IMR-90 (cell line): ENCODE results near the gene PPT2. TPM values are rescaled to one million over a fixed set of nuclear protein-coding genes. Genes with fewer than 3 reads are reported as not detected.
A peak's percentile ranks its signal among the peaks of the same experiment; 100 is the strongest.

Source experiments
- ATAC-seq: fragments of 200-7000 bp; cut with Tn5 transposase; 2 replicates; pipeline ENCODE4 v1.9.1; 2020; ENCODE audit warnings: low read depth, mild to moderate bottlenecking, moderate library complexity
- BruUV-seq: library from RNA; stranded (reverse); fragments of 400-500 nt; replicated peaks from 2 replicates; lab custom pipeline; 2021; lab: Mats Ljungman, UMichigan
- CTCF ChIA-PET: fragments of 300-600 bp; formaldehyde crosslinking; extraction: SDS; loops from one replicate; lab custom pipeline; 2021; ENCODE audit warnings: antibody characterized with exemption; lab: Yijun Ruan, JAX
- POLR2A ChIA-PET: fragments of 300-600 bp; sonication (Branson Sonifier 250); formaldehyde crosslinking; loops from one replicate; lab custom pipeline; 2022; ENCODE audit warnings: antibody characterized with exemption; ENCODE audit not compliant: unreplicated experiment; lab: Charles Lee
- DNase-seq: peaks from one replicate; pipeline ENCODE4 v3.0.0; 2013
- H2AFZ ChIP-seq: replicated peaks from 2 replicates; pipeline ENCODE3; 2013; ENCODE audit warnings: low read length, mild to moderate bottlenecking; ENCODE audit not compliant: poor library complexity
- H2AK5ac ChIP-seq: 2 replicates; pipeline ENCODE4 v1.6.1; 2013; ENCODE audit warnings: low read depth, low read length, inconsistent platforms
- H2AK9ac ChIP-seq: replicated peaks from 2 replicates; pipeline ENCODE3; 2013; ENCODE audit warnings: mild to moderate bottlenecking, low read depth, low read length, moderate library complexity; ENCODE audit not compliant: poor library complexity
- H2BK120ac ChIP-seq: 2 replicates; pipeline ENCODE4 v1.6.1; 2013; ENCODE audit warnings: low read depth, low read length, inconsistent platforms
- H2BK15ac ChIP-seq: 3 replicates; pipeline ENCODE4 v1.6.1; 2013; ENCODE audit warnings: low read depth, low read length, inconsistent platforms
- H2BK20ac ChIP-seq: 2 replicates; pipeline ENCODE4 v1.6.1; 2013; ENCODE audit warnings: low read depth, mild to moderate bottlenecking, inconsistent platforms, low read length, moderate library complexity
- H2BK5ac ChIP-seq: 2 replicates; pipeline ENCODE4 v1.6.1; 2013; ENCODE audit warnings: mild to moderate bottlenecking, low read depth, low read length, inconsistent platforms; ENCODE audit not compliant: poor library complexity, severe bottlenecking
- H3K14ac ChIP-seq: replicated peaks from 2 replicates; pipeline ENCODE4 v1.6.1; 2013; ENCODE audit warnings: low read depth, low read length, inconsistent platforms
- H3K18ac ChIP-seq: 2 replicates; pipeline ENCODE4 v1.6.1; 2013; ENCODE audit warnings: low read depth, low read length, control low read depth
- H3K23ac ChIP-seq: 2 replicates; pipeline ENCODE4 v1.6.1; 2013; ENCODE audit warnings: low read depth, low read length, inconsistent platforms
- H3K27ac ChIP-seq: 2 replicates; pipeline ENCODE4 v1.5.1; 2013; ENCODE audit warnings: mild to moderate bottlenecking, control low read depth, low read length; ENCODE audit not compliant: insufficient read depth
- H3K27me3 ChIP-seq: 2 replicates; pipeline ENCODE4 v1.6.1; 2013; ENCODE audit warnings: low read length; ENCODE audit not compliant: control insufficient read depth, insufficient read depth
- H3K36me3 ChIP-seq: 2 replicates; pipeline ENCODE4 v1.6.1; 2013; ENCODE audit warnings: low read length, mixed read lengths; ENCODE audit not compliant: control insufficient read depth, insufficient read depth
- H3K4ac ChIP-seq: 2 replicates; pipeline ENCODE4 v1.6.1; 2013; ENCODE audit warnings: low read depth, low read length, inconsistent platforms
- H3K4me1 ChIP-seq: 2 replicates; pipeline ENCODE4 v1.6.1; 2013; ENCODE audit warnings: low read length, mixed read lengths; ENCODE audit not compliant: control insufficient read depth, insufficient read depth
- H3K4me2 ChIP-seq: 2 replicates; pipeline ENCODE4 v1.6.1; 2013; ENCODE audit warnings: low read depth, mild to moderate bottlenecking, control low read depth, low read length, moderate library complexity
- H3K4me3 ChIP-seq: 2 replicates; pipeline ENCODE4 v1.5.1; 2013; ENCODE audit warnings: low read depth, mild to moderate bottlenecking, control low read depth, low read length, moderate library complexity; ENCODE audit not compliant: insufficient read depth
- H3K56ac ChIP-seq: 2 replicates; pipeline ENCODE4 v1.6.1; 2013; ENCODE audit warnings: low read length, inconsistent platforms; ENCODE audit not compliant: insufficient read depth; ENCODE audit errors: extremely low read depth
- H3K79me1 ChIP-seq, 2 experiments: 2 replicates each; pipeline ENCODE4 v1.6.1; 2013; ENCODE audit warnings: low read length in 2 of 2, inconsistent platforms in 1 of 2, low read depth in 1 of 2
- H3K9ac ChIP-seq: 2 replicates; pipeline ENCODE4 v1.6.1; 2013; ENCODE audit warnings: low read depth, low read length, control low read depth
- H3K9me1 ChIP-seq: 2 replicates; pipeline ENCODE4 v1.6.1; 2013; ENCODE audit warnings: low read length, inconsistent platforms; ENCODE audit not compliant: insufficient read depth
- H3K9me3 ChIP-seq: 2 replicates; pipeline ENCODE4 v1.6.1; 2013; ENCODE audit warnings: low read length; ENCODE audit not compliant: control insufficient read depth, insufficient read depth
- H4K20me1 ChIP-seq: 2 replicates; pipeline ENCODE4 v1.6.1; 2013; ENCODE audit warnings: low read length, inconsistent platforms; ENCODE audit not compliant: insufficient read depth
- H4K5ac ChIP-seq: 2 replicates; pipeline ENCODE4 v1.6.1; 2013; ENCODE audit warnings: mild to moderate bottlenecking, low read depth, low read length, control low read depth
- H4K8ac ChIP-seq, 2 experiments: 2 replicates each; pipeline ENCODE4 v1.6.1; 2013; ENCODE audit warnings: low read depth in 2 of 2, low read length in 2 of 2, control low read depth in 1 of 2, inconsistent platforms in 1 of 2
- H4K91ac ChIP-seq: 2 replicates; pipeline ENCODE4 v1.6.1; 2013; ENCODE audit warnings: low read depth, low read length, inconsistent platforms; ENCODE audit not compliant: insufficient read depth
- CEBPB ChIP-seq: IDR thresholded peaks from 2 replicates; pipeline ENCODE4 v1.6.1; 2012; ENCODE audit warnings: low read depth, low read length, improper control_type of control experiment
- WGBS, 2 experiments: methylation state at CpG; one replicate each; pipeline versions ENCODE4 v1.1.5 to v1.1.7; 2013; ENCODE audit warnings: missing lambda C conversion rate in 2 of 2; ENCODE audit not compliant: insufficient read length in 1 of 2; ENCODE audit errors: extremely low coverage in 2 of 2; 5-methylcytosine and 5-hydroxymethylcytosine counted together
- dilution Hi-C: fragments of 300-500 bp; cut with HindIII; formaldehyde crosslinking; loops from one replicate; pipeline ENCODE4 v1.14.3; 2018; ENCODE audit warnings: low sequenced_read_pairs; ENCODE audit not compliant: unreplicated experiment
- in situ Hi-C: fragments of 300-500 bp; cut with MboI; formaldehyde crosslinking; loops from 3 replicates; pipeline ENCODE4 v1.14.3; 2019; ENCODE audit warnings: low sequenced_read_pairs, inconsistent platforms, mixed read lengths
- intact Hi-C: fragments of 100-400 bp; cut with micrococcal nuclease; formaldehyde crosslinking; loops from 2 replicates; pipeline ENCODE4 v1.10.0; 2022
- polyA plus RNA-seq, 3 experiments: library from polyadenylated mRNA; depleted of rRNA; stranded (reverse); fragments of >200 nt; gene quantifications; 2 replicates each; pipeline ENCODE4 v1.2.3, GENCODE V29; 2012; ENCODE audit warnings: low replicate concordance in 1 of 3
- total RNA-seq: library from RNA; depleted of rRNA; stranded (reverse); fragments of >200 nt; gene quantifications from 2 replicates; pipeline ENCODE4 v1.2.3, GENCODE V29; 2012
- TF ChIP-seq, protein P1 (sequence below): fragments of 150-350 bp; IDR thresholded peaks from 2 replicates; pipeline ENCODE4 v1.6.1; 2016; ENCODE audit warnings: low read depth, mild to moderate bottlenecking, low read length, moderate library complexity, borderline replicate concordance

The PPT2 gene
- total and polyA plus RNA-seq, 2 of the 4 experiments (the other 2 are of a cell fraction), result 3.2 to 16.2 TPM

GRCh38 chr6:32188381-32189068 is 34.6 kb downstream of the PPT2 start:
- Histone ChIP-seq H3K9me3 (no peaks in the 10 kb centered on the region), H3K79me1 (peaks cover 21 to 64% of the 10 kb centered on the region in 2 experiments), H3K23ac (peak overlapping the region; percentile 99), H3K4ac (peak overlapping the region; percentile 97), H2AK9ac (peak overlapping the region; percentile 88), H3K27me3 (no peaks in the 10 kb centered on the region), H3K18ac (peak overlapping the region; percentile 45), H2BK120ac (peak overlapping the region; percentile 72), H4K8ac (peak overlapping the region; percentile 76 to 87), H3K14ac (peak overlapping the region; percentile 99), H3K9ac (peak overlapping the region; percentile 99), H3K56ac (peak overlapping the region; percentile 98), H2BK5ac (peak overlapping the region; percentile 83), H3K27ac (peak overlapping the region; percentile 91), H3K4me2 (peak overlapping the region; percentile 85), H2AK5ac (peak overlapping the region; percentile 99), H2BK15ac (peak overlapping the region; percentile 41; the same call in 1 of the 3 replicates), H3K4me3 (peak overlapping the region; percentile 75), H3K9me1 (peaks cover 16% of the 10 kb centered on the region), H3K36me3 (peaks cover 23% of the 10 kb centered on the region), H3K4me1 (peaks cover 12% of the 10 kb centered on the region), H4K91ac (peak overlapping the region; percentile 96), H4K20me1 (no peaks in the 10 kb centered on the region), H2BK20ac (0 out of 2 replicates have a peak overlapping the region, but pooled peaks have one; percentile 1), H4K5ac (peak overlapping the region; percentile 65), H2AFZ (peak overlapping the region; percentile 67)
- dilution Hi-C loops, result no loop called here
- 10% methylated on average over 4 of the region's 13 CpGs; no CpG with 5 or more reads in 1 of the 2 experiments for WGBS, 2 experiments
- in situ Hi-C loops, result loop anchor here (25.0 kb wide), 1 partner anchor 774 kb away; the partner anchor contains the start of genes BRD2 and HLA-DMA
- CTCF ChIA-PET, result no interaction called here
- peak; percentile 18 for ATAC-seq
- peak; percentile 53 for TF ChIP-seq CEBPB
- TF ChIP-seq, protein P1, sequence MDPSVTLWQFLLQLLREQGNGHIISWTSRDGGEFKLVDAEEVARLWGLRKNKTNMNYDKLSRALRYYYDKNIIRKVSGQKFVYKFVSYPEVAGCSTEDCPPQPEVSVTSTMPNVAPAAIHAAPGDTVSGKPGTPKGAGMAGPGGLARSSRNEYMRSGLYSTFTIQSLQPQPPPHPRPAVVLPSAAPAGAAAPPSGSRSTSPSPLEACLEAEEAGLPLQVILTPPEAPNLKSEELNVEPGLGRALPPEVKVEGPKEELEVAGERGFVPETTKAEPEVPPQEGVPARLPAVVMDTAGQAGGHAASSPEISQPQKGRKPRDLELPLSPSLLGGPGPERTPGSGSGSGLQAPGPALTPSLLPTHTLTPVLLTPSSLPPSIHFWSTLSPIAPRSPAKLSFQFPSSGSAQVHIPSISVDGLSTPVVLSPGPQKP, result no peak
- DNase-seq, result peak; percentile 12
- no TSS peak for BruUV-seq
- intact Hi-C loops, result loop anchor here (5.0 kb wide), 1 partner anchor 784 kb away; no protein-coding TSS in a partner anchor
- POLR2A ChIA-PET, result interaction anchor here (0.6 to 1.8 kb wide), 2 partner anchors 11 to 66 kb away, joined by 5 to 7 read pairs; no protein-coding TSS in a partner anchor
